Glutamatergic neuron (in vitro differentiated cells): ENCODE data around the gene GGCX. TPM values are rescaled to one million over a fixed set of nuclear protein-coding genes. Genes with fewer than 3 reads are reported as not detected.

Experiments used
- DNase-seq: peaks from one replicate; pipeline ENCODE4 v3.0.0; 2022
- H3K27ac Mint-ChIP-seq: one replicate; pipeline ENCODE4 v1.8.0; 2020; ENCODE audit warnings: mild to moderate bottlenecking, mixed read lengths, inconsistent platforms; ENCODE audit not compliant: unreplicated experiment
- H3K27me3 Mint-ChIP-seq: one replicate; pipeline ENCODE4 v1.8.0; 2020; ENCODE audit warnings: mild to moderate bottlenecking, moderate library complexity, mixed read lengths, inconsistent platforms; ENCODE audit not compliant: unreplicated experiment
- H3K36me3 Mint-ChIP-seq: one replicate; pipeline ENCODE4 v1.8.0; 2020; ENCODE audit warnings: mild to moderate bottlenecking, mixed read lengths, inconsistent platforms; ENCODE audit not compliant: unreplicated experiment
- H3K4me1 Mint-ChIP-seq: one replicate; pipeline ENCODE4 v1.8.0; 2020; ENCODE audit warnings: mild to moderate bottlenecking, low read depth, mixed read lengths, inconsistent platforms; ENCODE audit not compliant: unreplicated experiment
- H3K4me3 Mint-ChIP-seq: one replicate; pipeline ENCODE4 v1.8.0; 2020; ENCODE audit warnings: mild to moderate bottlenecking, mixed read lengths, inconsistent platforms; ENCODE audit not compliant: unreplicated experiment
- H3K9me3 Mint-ChIP-seq: one replicate; pipeline ENCODE4 v1.8.0; 2020; ENCODE audit warnings: mild to moderate bottlenecking, moderate library complexity, mixed read lengths, inconsistent platforms; ENCODE audit not compliant: unreplicated experiment
- CTCF ChIP-seq: fragments of 200-600 bp; sonication (generic); IDR thresholded peaks from one replicate; pipeline ENCODE4 v1.5.0; 2021; ENCODE audit not compliant: partially characterized antibody, unreplicated experiment
- total RNA-seq: library from RNA; stranded (reverse); fragmentation: NEBNext Ultra II Directional; extraction: Animal tissue kit (Norgen Biotek cat#: 25700); gene quantifications from one replicate; pipeline ENCODE4 v1.2.1, GENCODE V29; 2021; ENCODE audit not compliant: unreplicated experiment

The GGCX gene
- total RNA-seq, 1 donor from 2014 or later: 49.6 TPM

GRCh38 chr2:85523062-85523902, 38.0 kb downstream of the GGCX start:
- no peak for TF ChIP-seq CTCF
- no peaks in the 10 kb centered on the region for H3K36me3 Mint-ChIP-seq
- peaks cover 11% of the 10 kb centered on the region for H3K4me1 Mint-ChIP-seq
- no peak overlapping the region for H3K4me3 Mint-ChIP-seq
- H3K27ac Mint-ChIP-seq: no peak overlapping the region
- no peaks in the 10 kb centered on the region for H3K9me3 Mint-ChIP-seq
- H3K27me3 Mint-ChIP-seq: peaks cover 5% of the 10 kb centered on the region
- no peak for DNase-seq

GRCh38 chr2:85522090-85522647, 39.1 kb downstream of the GGCX start:
- no peaks in the 10 kb centered on the region for H3K9me3 Mint-ChIP-seq
- peaks cover 5% of the 10 kb centered on the region for H3K27me3 Mint-ChIP-seq
- H3K4me3 Mint-ChIP-seq: no peak overlapping the region
- H3K27ac Mint-ChIP-seq: no peak overlapping the region
- TF ChIP-seq CTCF: no peak
- DNase-seq: no peak
- H3K36me3 Mint-ChIP-seq: no peaks in the 10 kb centered on the region
- peaks cover 11% of the 10 kb centered on the region for H3K4me1 Mint-ChIP-seq

- H3K9me3 Mint-ChIP-seq: peaks cover 2% of the 10 kb centered on the region
- no peak overlapping the region for H3K4me3 Mint-ChIP-seq
- no peaks in the 10 kb centered on the region for H3K27me3 Mint-ChIP-seq
- no peak overlapping the region for H3K27ac Mint-ChIP-seq
- H3K36me3 Mint-ChIP-seq: no peaks in the 10 kb centered on the region
- DNase-seq: no peak
- no peak for TF ChIP-seq CTCF
- no peaks in the 10 kb centered on the region for H3K4me1 Mint-ChIP-seq
Observed at GRCh38 chr2:85516653-85517389, 44.5 kb downstream of the GGCX start.

GRCh38 chr2:85514323-85514722, 47.0 kb downstream of the GGCX start:
- DNase-seq: no peak
- peaks cover 2% of the 10 kb centered on the region for H3K27me3 Mint-ChIP-seq
- TF ChIP-seq CTCF: no peak
- H3K9me3 Mint-ChIP-seq: peaks cover 2% of the 10 kb centered on the region
- no peaks in the 10 kb centered on the region for H3K36me3 Mint-ChIP-seq
- no peak overlapping the region for H3K4me3 Mint-ChIP-seq
- no peaks in the 10 kb centered on the region for H3K4me1 Mint-ChIP-seq
- H3K27ac Mint-ChIP-seq: no peak overlapping the region
